Heart left ventricle (tissue), 13 donors: ENCODE results near the gene HERC5.

Experiments
- CTCF ChIP-seq, 12 donors: fragments of 200-600 bp; sonication (generic) in 4 of 12; IDR thresholded peaks; one replicate each; pipeline versions ENCODE4 v1.5.0 to v1.8.0; 2018 to 2022; ENCODE audit warnings: antibody characterized with exemption in 12 of 12, mild to moderate bottlenecking in 5 of 12
- POLR2A ChIP-seq, 2 donors: fragments of 450-650 bp; IDR thresholded peaks; one replicate each; pipeline ENCODE4 v1.6.1; 2017; ENCODE audit warnings: antibody characterized with exemption in 2 of 2, mild to moderate bottlenecking in 2 of 2, moderate library complexity in 2 of 2
- donor health status: ischemic (EF 13 %, LVEDD 7.1; RV severe dilation, severe dysfunction).
- donor health status: DM: no; HTN: yes; CAD: no.
- donor health status: DM: no; HTN: no; CAD: no.
- donor health status: ischemic (EF 25% LVEDD 6.9; RV normal size, moderate dysfunction).
- donor health status: ischemic (EF 25% LVEDD 5.7; RV mildly dilated, moderate dysfunction).
- donor health status: ischemic (EF 35%, LVEDD 5.7; RV mildly dilated, moderate dysfunction).
- donor health status: nonischemic (EF 11% LVEDD 7.7; RV severe dilation, severe dysfunction).
- donor health status: DM: yes; HTN: yes; CAD: no.
- donor health status: PGD.
- donor health status: ischemic (EF 29% LVEDD 5.4; RV normal size, mild dysfunction).
- donor health status: nonischemic (EF 23%, LVEDD 6.1; RV moderate dilation, normal function).

GRCh38 chr4:88477229-88477860 is 20.4 kb downstream of the HERC5 start:
- no peak for TF ChIP-seq CTCF (IDR thresholded peaks at IDR 0.05)
- TF ChIP-seq POLR2A (IDR thresholded peaks at IDR 0.05): no peak
